ENCODE data around the gene POU2AF1.

Gene POU2AF1

GRCh38 chr11:111414936-111415335, 35.9 kb upstream of the POU2AF1 start:
- Histone ChIP-seq H3K4me3 (ENCODE audit: low read length) (no peak overlapping the region; the same call in 1 of the 2 replicates), H3K9me2 (replicated peaks; ENCODE audit: insufficient read depth, low read length) (no peaks in the 10 kb centered on the region), H3K36me3 (replicated peaks; ENCODE audit: insufficient read depth, low read length) (no peaks in the 10 kb centered on the region), H4K20me1 (ENCODE audit: insufficient read depth, low read length) (no peaks in the 10 kb centered on the region), H3K9ac (ENCODE audit: low read length) (peak overlapping the region; percentile 55; the same call in 1 of the 2 replicates), H3K27ac (ENCODE audit: low read length) (peak overlapping the region; percentile 75), H3F3A (ENCODE audit: insufficient read depth, low read length) (peaks cover 30% of the 10 kb centered on the region), H3K4me1 (ENCODE audit: low read length) (peaks cover 97% of the 10 kb centered on the region), H2AFZ (ENCODE audit: low read length) (peak overlapping the region; percentile 37; the same call in 1 of the 2 replicates), H3K27me3 (replicated peaks; ENCODE audit: insufficient read depth, low read length) (no peaks in the 10 kb centered on the region), H3K4me2 (ENCODE audit: low read depth, low read length) (peak overlapping the region; percentile 76), H3K79me2 (ENCODE audit: low read length) (no peaks in the 10 kb centered on the region), H3K9me3 (replicated peaks; ENCODE audit: insufficient read depth, low read length) (no peaks in the 10 kb centered on the region)
- TF ChIP-seq CTCF (IDR thresholded peaks at IDR 0.05; ENCODE audit: low read length) = no peak
- no peak for TF ChIP-seq EZH2 (optimal IDR thresholded peaks at IDR 0.05; ENCODE audit: low read depth, low read length)
- TF ChIP-seq EZH2phosphoT487 (IDR thresholded peaks at IDR 0.05; ENCODE audit: low read length) = no peak
- no peak for DNase-seq

- Histone ChIP-seq H3K27ac (ENCODE audit: low read length) (peak overlapping the region; percentile 75), H3K27me3 (replicated peaks; ENCODE audit: insufficient read depth, low read length) (no peaks in the 10 kb centered on the region), H3K4me3 (ENCODE audit: low read length) (peak overlapping the region; percentile 32), H3K4me1 (ENCODE audit: low read length) (peaks cover 97% of the 10 kb centered on the region), H3K36me3 (replicated peaks; ENCODE audit: insufficient read depth, low read length) (no peaks in the 10 kb centered on the region), H4K20me1 (ENCODE audit: insufficient read depth, low read length) (no peaks in the 10 kb centered on the region), H2AFZ (ENCODE audit: low read length) (peak overlapping the region; percentile 37), H3K9ac (ENCODE audit: low read length) (peak overlapping the region; percentile 55), H3K79me2 (ENCODE audit: low read length) (no peaks in the 10 kb centered on the region), H3K4me2 (ENCODE audit: low read depth, low read length) (peak overlapping the region; percentile 76), H3K9me3 (replicated peaks; ENCODE audit: insufficient read depth, low read length) (no peaks in the 10 kb centered on the region), H3K9me2 (replicated peaks; ENCODE audit: insufficient read depth, low read length) (no peaks in the 10 kb centered on the region), H3F3A (ENCODE audit: insufficient read depth, low read length) (peaks cover 30% of the 10 kb centered on the region)
- TF ChIP-seq EZH2phosphoT487 (IDR thresholded peaks at IDR 0.05; ENCODE audit: low read length) (no peak), EZH2 (optimal IDR thresholded peaks at IDR 0.05; ENCODE audit: low read depth, low read length) (no peak), CTCF (IDR thresholded peaks at IDR 0.05; ENCODE audit: low read length) (no peak)
- peak; percentile 61 for DNase-seq
Measured at GRCh38 chr11:111414267-111414931, 35.3 kb upstream of the POU2AF1 start.

- Histone ChIP-seq H3K27ac (ENCODE audit: low read length) (peak overlapping the region; percentile 75; the same call in 1 of the 2 replicates), H3K4me2 (ENCODE audit: low read depth, low read length) (peak overlapping the region; percentile 76), H3K4me1 (ENCODE audit: low read length) (peaks cover 97% of the 10 kb centered on the region), H2AFZ (ENCODE audit: low read length) (no peak overlapping the region), H3K9me3 (replicated peaks; ENCODE audit: insufficient read depth, low read length) (no peaks in the 10 kb centered on the region), H3K9ac (ENCODE audit: low read length) (no peak overlapping the region), H4K20me1 (ENCODE audit: insufficient read depth, low read length) (no peaks in the 10 kb centered on the region), H3K27me3 (replicated peaks; ENCODE audit: insufficient read depth, low read length) (no peaks in the 10 kb centered on the region), H3K9me2 (replicated peaks; ENCODE audit: insufficient read depth, low read length) (no peaks in the 10 kb centered on the region), H3K4me3 (ENCODE audit: low read length) (no peak overlapping the region), H3K36me3 (replicated peaks; ENCODE audit: insufficient read depth, low read length) (no peaks in the 10 kb centered on the region), H3K79me2 (ENCODE audit: low read length) (no peaks in the 10 kb centered on the region), H3F3A (ENCODE audit: insufficient read depth, low read length) (peaks cover 30% of the 10 kb centered on the region)
- TF ChIP-seq EZH2 (optimal IDR thresholded peaks at IDR 0.05; ENCODE audit: low read depth, low read length) (no peak), EZH2phosphoT487 (IDR thresholded peaks at IDR 0.05; ENCODE audit: low read length) (no peak), CTCF (IDR thresholded peaks at IDR 0.05; ENCODE audit: low read length) (no peak)
- DNase-seq = no peak
Measured at GRCh38 chr11:111413849-111414248, 34.8 kb upstream of the POU2AF1 start.

Data from MM.1S (cell line).